DND-41 (cell line): ENCODE data around the gene PRKAR2A.
A peak's percentile ranks its signal among the peaks of the same experiment; 100 is the strongest.

Experiments
- ATAC-seq: fragments of 200-7000 bp; cut with Tn5 transposase; 3 replicates; pipeline ENCODE4 v1.9.1; 2021; ENCODE audit warnings: low read depth; ENCODE audit not compliant: insufficient read depth
- DNase-seq: peaks from one replicate; pipeline ENCODE4 v3.0.0-alpha.2; 2020
- H2AFZ ChIP-seq: 2 replicates; pipeline ENCODE4 v1.6.0; 2012; ENCODE audit warnings: low read depth, low read length
- H3K27ac ChIP-seq: 2 replicates; pipeline ENCODE4 v1.5.1; 2012; ENCODE audit warnings: low read length, inconsistent platforms
- H3K27me3 ChIP-seq: fragments of 200-600 bp; sonication (generic); 2 replicates; pipeline ENCODE4 v1.6.0; 2012; ENCODE audit warnings: low read length, mild to moderate bottlenecking, inconsistent platforms; ENCODE audit not compliant: insufficient read depth, poor library complexity
- H3K36me3 ChIP-seq: 2 replicates; pipeline ENCODE4 v1.5.1; 2012; ENCODE audit warnings: low read length, inconsistent platforms; ENCODE audit not compliant: insufficient read depth
- H3K4me1 ChIP-seq: 2 replicates; pipeline ENCODE4 v1.5.1; 2012; ENCODE audit warnings: mild to moderate bottlenecking, low read length; ENCODE audit not compliant: insufficient read depth
- H3K4me2 ChIP-seq: 2 replicates; pipeline ENCODE4 v1.6.0; 2012; ENCODE audit warnings: mild to moderate bottlenecking, moderate library complexity, low read length, inconsistent platforms; ENCODE audit not compliant: insufficient read depth
- H3K4me3 ChIP-seq, 2 experiments: fragments of 200-600 bp in 1 of 2; shearing (Covaris generic) in 1 of 2; 2 replicates each; pipeline ENCODE4 v1.5.1; 2012 to 2016; ENCODE audit warnings: inconsistent platforms in 2 of 2, low read length in 2 of 2, mild to moderate bottlenecking in 2 of 2, low read depth in 1 of 2, moderate library complexity in 1 of 2
- H3K79me2 ChIP-seq: 2 replicates; pipeline ENCODE4 v1.6.0; 2012; ENCODE audit warnings: low read length, inconsistent platforms; ENCODE audit not compliant: insufficient read depth
- H3K9ac ChIP-seq: 2 replicates; pipeline ENCODE4 v1.6.0; 2012; ENCODE audit warnings: low read depth, mild to moderate bottlenecking, inconsistent platforms, low read length, moderate library complexity
- H3K9me3 ChIP-seq: 2 replicates; pipeline ENCODE4 v1.5.1; 2012; ENCODE audit warnings: low read length, moderate library complexity, mild to moderate bottlenecking, inconsistent platforms; ENCODE audit not compliant: insufficient read depth, severe bottlenecking
- H4K20me1 ChIP-seq: 2 replicates; pipeline ENCODE4 v1.6.0; 2012; ENCODE audit warnings: low read length; ENCODE audit not compliant: insufficient read depth
- CTCF ChIP-seq: IDR thresholded peaks from 2 replicates; pipeline ENCODE4 v1.5.1; 2012; ENCODE audit warnings: borderline replicate concordance, low read length, moderate library complexity, mild to moderate bottlenecking; ENCODE audit not compliant: poor library complexity, severe bottlenecking; ENCODE audit errors: extremely low read depth
- EZH2 ChIP-seq: IDR thresholded peaks from 3 replicates; pipeline ENCODE4 v1.6.1; 2012; ENCODE audit warnings: borderline replicate concordance, low read depth, mild to moderate bottlenecking, moderate library complexity, low read length, inconsistent platforms; ENCODE audit not compliant: severe bottlenecking

The PRKAR2A gene

GRCh38 chr3:48756640-48757039, 91.0 kb downstream of the PRKAR2A start:
- no peak overlapping the region for H3K4me2 ChIP-seq
- no peak overlapping the region for H3K4me3 ChIP-seq
- no peaks in the 10 kb centered on the region for H3K79me2 ChIP-seq
- no peaks in the 10 kb centered on the region for H3K4me1 ChIP-seq
- no peak overlapping the region for H3K9ac ChIP-seq
- H2AFZ ChIP-seq = no peak overlapping the region
- ATAC-seq (no peak), DNase-seq (no peak)
- H3K9me3 ChIP-seq = no peaks in the 10 kb centered on the region
- no peaks in the 10 kb centered on the region for H3K27me3 ChIP-seq
- no peaks in the 10 kb centered on the region for H4K20me1 ChIP-seq
- H3K27ac ChIP-seq = no peak overlapping the region
- H3K36me3 ChIP-seq = no peaks in the 10 kb centered on the region
- TF ChIP-seq EZH2 = no peak
- TF ChIP-seq CTCF = no peak

DNA sequence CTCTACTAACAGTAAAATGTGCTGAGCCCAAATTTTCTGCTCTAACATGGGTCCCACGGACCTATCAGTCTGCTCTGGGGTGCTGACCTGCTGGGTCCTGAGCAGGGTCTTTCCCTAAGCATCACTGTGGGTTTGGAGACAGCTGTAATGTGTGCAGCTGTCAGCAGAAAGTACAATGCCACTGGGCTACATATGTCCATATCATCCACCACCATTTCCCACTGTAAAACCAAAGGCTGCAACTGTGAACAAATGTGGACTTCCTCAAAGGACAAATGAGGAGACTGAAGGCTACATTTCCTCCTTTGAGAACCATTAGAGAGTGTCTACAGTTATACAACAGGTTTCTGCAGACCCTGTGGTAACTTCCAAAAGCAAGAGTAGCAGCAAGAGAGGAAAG, 96.8 kb downstream of the PRKAR2A start:
- Histone ChIP-seq H2AFZ (0 out of 2 replicates have a peak overlapping the region, but pooled peaks have one; percentile 21), H3K9me3 (no peaks in the 10 kb centered on the region), H3K4me1 (no peaks in the 10 kb centered on the region), H3K9ac (no peak overlapping the region), H3K4me3 (no peak overlapping the region), H4K20me1 (no peaks in the 10 kb centered on the region), H3K4me2 (no peak overlapping the region), H3K27ac (no peak overlapping the region), H3K27me3 (peaks cover 4% of the 10 kb centered on the region), H3K79me2 (no peaks in the 10 kb centered on the region), H3K36me3 (no peaks in the 10 kb centered on the region)
- ATAC-seq = no peak
- TF ChIP-seq CTCF (no peak), EZH2 (no peak)
- DNase-seq = no peak

- DNase-seq (no peak), ATAC-seq (no peak)
- Histone ChIP-seq H3K4me2 (no peak overlapping the region), H3K9me3 (no peaks in the 10 kb centered on the region), H3K27ac (no peak overlapping the region), H3K9ac (no peak overlapping the region), H2AFZ (no peak overlapping the region), H3K27me3 (peaks cover 4% of the 10 kb centered on the region), H4K20me1 (no peaks in the 10 kb centered on the region), H3K4me1 (no peaks in the 10 kb centered on the region), H3K79me2 (no peaks in the 10 kb centered on the region), H3K36me3 (no peaks in the 10 kb centered on the region), H3K4me3 (no peak overlapping the region)
- TF ChIP-seq CTCF (no peak), EZH2 (no peak)
These were observed 98.9 kb downstream of the PRKAR2A start for GRCh38 chr3:48748754-48749153.

- Histone ChIP-seq H3K27ac (no peak overlapping the region), H3K9me3 (no peaks in the 10 kb centered on the region), H3K4me1 (no peaks in the 10 kb centered on the region), H3K36me3 (no peaks in the 10 kb centered on the region), H3K79me2 (no peaks in the 10 kb centered on the region), H3K4me3 (no peak overlapping the region), H3K27me3 (peaks cover 4% of the 10 kb centered on the region), H4K20me1 (no peaks in the 10 kb centered on the region), H3K4me2 (no peak overlapping the region), H2AFZ (no peak overlapping the region), H3K9ac (no peak overlapping the region)
- DNase-seq (no peak), ATAC-seq (no peak)
- TF ChIP-seq EZH2 (no peak), CTCF (no peak)
These were observed 100.0 kb downstream of the PRKAR2A start for GRCh38 chr3:48747706-48748105.
